ENCODE measurements around the gene PLEKHN1. TPM values are rescaled to one million over a fixed set of nuclear protein-coding genes. Genes with fewer than 3 reads are reported as not detected.

The PLEKHN1 gene
- under 1 TPM in 3 of 4 donors, not detected in 1; 0.14 to 0.90 (median 0.43) TPM for polyA plus RNA-seq (ENCODE audit: insufficient read length in 4 of 4)

GRCh38 chr1:966135-966703 is at the start of gene PLEKHN1:
Gene PLEKHN1 (plus strand): TSS chr1:966482. CDS start chr1:966532, 50 bp downstream.
- DNase-seq (ENCODE audit: low read depth in 4 of 4, low spot score in 3 of 4): no peak

DNA sequence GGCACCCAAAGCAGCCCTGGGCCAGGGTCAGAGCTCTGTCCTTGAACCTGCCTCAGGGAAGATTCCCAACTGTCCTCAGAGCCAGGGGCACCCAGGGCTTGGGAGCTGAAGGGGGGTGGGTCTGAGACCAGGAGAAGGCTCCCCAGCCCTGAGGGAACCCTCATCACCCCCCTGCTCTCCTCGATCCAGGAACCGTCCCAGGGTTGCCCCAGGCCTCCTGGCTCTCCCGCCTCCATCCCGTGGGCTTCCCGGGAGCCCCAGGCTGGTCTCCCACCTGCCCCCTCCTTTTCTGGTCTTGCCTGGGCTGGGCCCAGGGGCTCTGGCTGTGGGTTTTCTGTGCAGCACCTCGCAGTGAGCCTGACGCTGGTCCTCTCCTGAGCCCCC is 49.2 kb upstream of the PLEKHN1 start:
- DNase-seq (ENCODE audit: low read depth in 4 of 4, low spot score in 3 of 4): no peak

- no peak for DNase-seq (ENCODE audit: low read depth in 4 of 4, low spot score in 3 of 4)
These were observed 48.7 kb upstream of the PLEKHN1 start for GRCh38 chr1:917466-918091.

DNA sequence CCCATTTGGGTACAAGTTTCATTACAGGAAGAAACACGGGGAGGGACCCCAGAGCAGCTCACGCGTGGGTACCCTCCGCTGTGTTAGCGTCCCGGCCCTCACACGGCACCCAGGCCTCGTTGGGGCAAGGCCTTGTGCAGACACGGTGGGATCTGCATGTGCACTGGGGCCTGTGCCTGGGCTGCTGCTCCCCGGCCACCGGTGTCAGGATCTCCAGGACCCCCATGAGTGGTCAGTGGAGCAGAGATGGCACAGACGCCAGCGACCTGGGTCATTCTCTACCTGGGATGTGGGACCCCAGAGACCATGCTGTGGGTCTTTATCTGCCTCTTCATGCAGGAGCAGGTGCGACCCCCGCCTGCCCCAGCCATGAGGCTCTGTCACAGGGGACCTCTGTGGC is 47.9 kb upstream of the PLEKHN1 start:
- no peak for DNase-seq (ENCODE audit: low read depth in 4 of 4, low spot score in 3 of 4)

GRCh38 chr1:918843-919242 is 47.4 kb upstream of the PLEKHN1 start:
- no peak for DNase-seq (ENCODE audit: low read depth in 4 of 4, low spot score in 3 of 4)

DNA sequence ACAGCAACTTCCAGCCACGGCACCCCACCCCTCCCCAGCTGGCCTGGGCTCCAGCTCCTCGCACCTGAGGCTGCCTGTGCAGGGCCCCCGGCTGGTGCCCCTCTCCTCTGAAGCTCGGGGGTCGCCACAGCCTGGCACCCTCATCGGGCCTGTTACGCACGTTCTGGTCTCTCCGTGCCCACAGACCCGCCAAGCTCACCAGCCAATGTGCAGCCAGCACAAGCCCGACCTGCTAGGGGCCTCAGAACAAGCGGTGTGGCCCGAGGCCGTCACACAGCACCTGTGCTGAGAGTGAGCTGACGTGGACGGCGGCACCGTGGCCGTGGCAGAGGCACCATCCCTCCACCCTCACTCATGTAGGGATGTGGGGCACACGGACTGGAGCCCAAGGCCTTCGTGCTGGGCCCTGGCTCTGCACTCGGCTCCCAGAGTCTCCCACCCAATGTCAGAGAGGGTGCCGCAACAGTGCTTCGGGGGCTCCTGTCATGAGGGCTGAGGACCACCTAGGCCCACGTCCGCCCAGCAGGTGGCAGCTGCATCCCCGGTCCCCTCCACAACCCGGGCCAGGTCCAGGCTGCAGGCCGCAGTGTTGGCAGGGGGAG is 46.9 kb upstream of the PLEKHN1 start:
- no peak for DNase-seq (ENCODE audit: low read depth in 4 of 4, low spot score in 3 of 4)

- no peak for DNase-seq (ENCODE audit: low read depth in 4 of 4, low spot score in 3 of 4)
These were observed 46.3 kb upstream of the PLEKHN1 start for GRCh38 chr1:920010-920409.

GRCh38 chr1:920521-920920 is 45.8 kb upstream of the PLEKHN1 start:
- no peak for DNase-seq (ENCODE audit: low read depth in 4 of 4, low spot score in 3 of 4)

DNA sequence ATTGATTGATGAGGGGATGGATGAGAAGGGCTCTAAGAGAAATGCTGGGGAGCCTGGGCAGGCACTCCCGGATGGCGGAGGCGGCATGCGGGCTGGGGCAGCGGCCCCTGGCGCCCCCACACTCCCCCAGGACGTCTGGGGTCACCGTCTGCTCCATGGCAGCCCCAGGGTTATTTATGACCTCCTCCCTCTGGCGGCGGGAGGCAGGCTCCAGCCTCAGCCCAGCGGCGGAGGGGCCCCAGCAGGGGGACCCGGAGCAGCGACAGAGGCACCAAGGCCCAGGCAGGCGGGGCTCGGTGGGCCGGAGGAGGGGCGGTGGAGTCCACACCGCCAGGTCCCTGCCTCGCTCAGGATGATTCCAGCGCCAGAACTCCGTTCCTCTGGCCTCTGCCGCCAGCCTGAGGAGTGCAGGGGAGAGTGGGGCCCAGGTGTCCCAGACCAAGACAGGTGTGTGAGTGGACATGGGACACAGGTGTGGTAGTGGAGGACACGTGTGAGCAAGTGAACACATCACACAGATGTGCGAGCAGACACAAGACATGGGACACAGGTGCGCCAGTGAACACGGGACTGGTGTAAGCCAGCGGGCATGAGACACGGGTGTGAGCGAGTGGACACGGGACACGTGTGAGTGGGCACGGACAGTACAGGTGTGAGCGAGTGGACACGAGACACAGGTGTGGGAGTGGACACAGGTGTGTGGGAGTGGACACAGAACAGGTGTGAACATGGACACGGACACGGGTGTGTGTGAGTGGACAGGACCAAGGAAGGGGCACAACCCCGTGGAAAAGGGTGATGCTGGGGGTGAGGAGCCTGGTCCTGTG is 45.1 kb upstream of the PLEKHN1 start:
- DNase-seq (ENCODE audit: low read depth in 4 of 4, low spot score in 3 of 4): peak in 2 of 4 donors; percentile 86 to 90

GRCh38 chr1:923131-923990 is 42.9 kb upstream of the PLEKHN1 start, which contains the start of gene SAMD11:
Gene SAMD11 (plus strand): TSS chr1:923923. CDS start chr1:924432, 509 bp downstream.
- peak in 2 of 4 donors; percentile 83 to 85 for DNase-seq (ENCODE audit: low read depth in 4 of 4, low spot score in 3 of 4)

DNA sequence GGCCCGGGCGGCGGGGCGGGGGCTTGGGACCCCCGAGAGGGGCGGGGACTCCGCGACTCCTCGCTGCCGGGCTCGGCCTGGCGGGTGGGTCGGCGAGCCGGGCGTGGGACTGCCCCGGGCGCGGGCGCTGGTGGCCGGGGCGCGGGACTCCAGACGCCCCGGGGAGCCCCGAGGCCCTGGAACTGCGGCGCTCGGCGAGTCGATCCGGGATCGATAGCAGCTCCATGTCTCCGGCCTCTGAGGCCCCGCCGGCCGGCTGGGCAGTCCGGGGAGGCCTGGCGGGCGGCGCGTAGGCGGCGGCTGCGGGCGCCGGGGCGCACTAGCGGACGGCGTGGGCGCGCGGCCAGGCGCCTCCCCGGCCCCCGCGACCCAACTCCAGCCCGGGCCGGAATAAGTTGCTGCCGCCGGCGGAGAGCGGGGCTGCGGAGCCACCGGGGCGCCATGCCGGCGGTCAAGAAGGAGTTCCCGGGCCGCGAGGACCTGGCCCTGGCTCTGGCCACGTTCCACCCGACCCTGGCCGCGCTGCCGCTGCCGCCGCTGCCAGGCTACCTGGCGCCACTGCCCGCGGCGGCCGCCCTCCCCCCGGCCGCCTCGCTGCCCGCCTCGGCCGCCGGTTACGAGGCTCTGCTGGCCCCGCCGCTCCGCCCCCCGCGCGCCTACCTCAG is 42.2 kb upstream of the PLEKHN1 start:
- DNase-seq (ENCODE audit: low read depth in 4 of 4, low spot score in 3 of 4): no peak

DNA sequence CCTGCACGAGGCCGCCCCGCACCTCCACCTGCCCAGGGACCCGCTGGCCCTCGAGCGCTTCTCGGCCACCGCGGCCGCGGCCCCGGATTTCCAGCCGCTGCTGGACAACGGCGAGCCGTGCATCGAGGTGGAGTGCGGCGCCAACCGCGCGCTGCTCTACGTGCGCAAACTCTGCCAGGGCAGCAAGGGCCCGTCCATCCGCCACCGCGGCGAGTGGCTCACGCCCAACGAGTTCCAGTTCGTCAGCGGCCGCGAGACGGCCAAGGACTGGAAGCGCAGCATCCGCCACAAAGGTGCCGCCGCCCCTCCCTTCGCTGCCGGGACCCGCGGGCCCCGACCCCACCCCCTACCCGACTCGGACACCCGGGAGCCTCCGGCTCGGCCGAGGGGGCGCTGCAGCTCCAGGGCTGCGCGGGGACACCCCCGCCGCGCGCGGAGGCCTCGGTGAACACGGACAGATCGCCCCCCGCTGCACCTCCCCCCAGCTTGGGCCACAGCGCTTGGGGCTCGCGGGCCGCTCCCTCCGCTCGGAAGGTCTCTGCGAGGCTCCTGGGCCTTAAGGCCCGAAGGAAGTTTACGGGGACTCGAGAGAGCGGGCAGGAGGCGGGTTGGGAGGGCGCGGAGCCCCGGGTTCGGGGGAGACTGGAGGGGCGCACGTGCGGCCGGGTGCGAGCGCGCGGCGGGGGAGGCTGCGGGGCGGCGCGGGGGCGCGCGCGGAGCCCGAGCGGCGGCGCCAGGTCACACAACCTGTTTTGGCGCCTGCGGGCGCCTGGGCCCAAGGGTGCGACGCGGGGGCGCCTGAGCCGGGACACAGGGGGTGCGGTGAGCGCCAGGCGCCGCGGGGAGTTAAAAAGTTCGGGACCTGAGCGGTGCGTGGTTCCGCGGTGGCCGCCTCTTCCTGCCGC is 41.4 kb upstream of the PLEKHN1 start:
- DNase-seq (ENCODE audit: low read depth in 4 of 4, low spot score in 3 of 4): no peak

GRCh38 chr1:925561-926421 is 40.5 kb upstream of the PLEKHN1 start:
- no peak for DNase-seq (ENCODE audit: low read depth in 4 of 4, low spot score in 3 of 4)

DNA sequence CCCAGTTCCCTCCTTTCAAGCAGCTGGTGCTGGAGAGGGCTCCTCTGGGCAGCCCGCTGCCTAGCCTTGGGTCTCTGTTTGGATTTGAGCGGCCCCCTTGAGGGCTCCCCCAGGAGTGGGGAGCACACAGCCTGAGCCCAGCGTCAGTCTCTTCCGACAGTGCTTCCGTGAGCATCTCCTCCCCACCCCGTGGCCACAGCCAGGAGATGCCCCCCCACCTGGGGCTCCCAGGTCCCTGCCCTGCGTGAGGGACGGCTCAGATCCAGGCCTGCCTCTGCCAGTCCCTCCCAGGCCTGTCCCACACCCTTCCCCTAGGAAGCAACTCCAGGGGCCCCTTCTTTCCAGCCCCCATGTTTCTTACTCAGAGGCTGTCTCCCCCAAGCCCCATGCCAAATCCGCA is 39.0 kb upstream of the PLEKHN1 start:
- no peak for DNase-seq (ENCODE audit: low read depth in 4 of 4, low spot score in 3 of 4)

DNA sequence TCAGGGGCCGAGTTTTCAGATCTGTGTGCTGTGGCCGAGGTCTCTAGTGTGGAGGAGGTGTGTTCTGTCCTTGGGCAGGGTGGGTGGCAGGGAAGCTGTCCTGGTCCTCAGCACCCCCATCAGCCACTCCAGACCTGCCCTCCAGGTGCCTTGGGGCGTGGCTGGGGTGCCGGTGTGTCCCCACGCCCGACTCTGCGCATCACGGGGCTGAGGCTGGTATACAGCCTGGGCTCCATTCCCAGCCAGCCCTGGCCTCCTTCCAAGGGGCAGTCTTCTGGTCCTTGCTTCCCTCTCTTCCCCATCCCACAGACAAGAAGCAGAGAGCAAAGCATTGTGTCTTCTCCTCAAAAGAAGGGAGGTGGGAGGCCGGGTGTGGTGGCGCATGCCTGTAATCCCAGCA is 38.5 kb upstream of the PLEKHN1 start:
- no peak for DNase-seq (ENCODE audit: low read depth in 4 of 4, low spot score in 3 of 4)

DNA sequence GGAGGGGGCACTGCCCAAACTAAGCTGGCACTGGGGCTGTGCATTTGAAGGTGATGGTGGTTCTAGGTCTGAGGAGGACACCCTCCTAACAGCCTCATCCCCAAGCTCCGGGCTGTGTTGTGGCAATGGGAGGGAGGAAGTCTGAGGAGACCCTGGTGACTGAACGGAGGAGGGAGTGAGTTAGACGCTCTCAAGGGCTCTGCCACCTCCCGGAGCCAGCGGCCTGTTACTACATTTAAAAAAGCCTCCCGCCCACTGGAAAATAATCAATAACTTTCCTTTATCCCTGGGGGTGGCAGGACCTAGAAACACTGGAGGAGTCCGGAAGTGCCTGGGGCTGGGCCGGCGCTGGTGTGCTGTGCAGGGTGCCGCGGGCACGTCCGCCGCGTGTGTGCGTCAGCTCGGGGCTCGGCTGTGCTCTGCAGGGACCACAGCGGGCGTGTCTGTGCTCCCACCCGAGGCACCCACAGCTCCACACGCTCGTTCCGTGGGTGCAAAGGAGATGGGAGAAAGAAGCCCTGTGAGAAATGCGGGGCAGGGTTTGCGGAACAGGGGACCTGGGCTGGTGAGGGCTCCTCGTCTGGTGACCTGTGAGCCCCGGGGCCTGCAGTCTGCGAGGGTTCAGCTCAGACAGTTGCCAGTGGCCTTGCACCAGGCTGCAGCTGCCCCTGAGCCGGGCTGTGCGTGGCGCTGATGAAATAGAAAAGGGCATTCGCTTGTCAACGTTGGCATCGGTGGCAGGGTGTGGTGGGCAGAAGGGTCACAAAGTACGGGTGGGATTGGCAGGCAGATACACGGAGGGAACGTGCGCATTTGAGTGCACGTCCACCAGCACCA is 37.2 kb upstream of the PLEKHN1 start:
- DNase-seq (ENCODE audit: low read depth in 4 of 4, low spot score in 3 of 4): no peak
